ENCODE measurements around the gene PSMD14. TPM values are rescaled to one million over a fixed set of nuclear protein-coding genes. Genes with fewer than 3 reads are reported as not detected.

The PSMD14 gene
- total and polyA plus RNA-seq, 2 of the 13 experiments (the other 11 are each of a cell fraction or from before 2014, with no cell fraction given), result 60.6 to 149 TPM

GRCh38 chr2:161308178-161308955, at the start of gene PSMD14 (continued):
- TF ChIP-seq ARID3A (IDR thresholded peaks at IDR 0.05; ENCODE audit: low read depth, low read length) (peak; percentile 66), ZNF773 (CRISPR knock-in tag; IDR thresholded peaks at IDR 0.05; ENCODE audit: borderline replicate concordance) (0 out of 2 replicates have a peak, but pooled peaks have one; percentile 34), ZBTB14 (CRISPR knock-in tag; IDR thresholded peaks at IDR 0.05) (0 out of 2 replicates have a peak, but pooled peaks have one; percentile 20), TBP (CRISPR knock-in tag; IDR thresholded peaks at IDR 0.05) (no peak), KLF11 (CRISPR knock-in tag; IDR thresholded peaks at IDR 0.05) (0 out of 2 replicates have a peak, but pooled peaks have one; percentile 74), STAT6 (CRISPR knock-in tag; IDR thresholded peaks at IDR 0.05; ENCODE audit: borderline replicate concordance) (no peak; the same call in 1 of the 2 replicates), REST (IDR thresholded peaks at IDR 0.05; ENCODE audit: borderline replicate concordance in 1 of 2, low read depth in 1 of 2, low read length in 2 of 2) (peak in 1 of 2 experiments; percentile 55; a peak in 1 of 4 replicates), ZBTB1 (CRISPR knock-in tag; IDR thresholded peaks at IDR 0.05; ENCODE audit: borderline replicate concordance) (no peak), BRD4 (CRISPR knock-in tag; IDR thresholded peaks at IDR 0.05) (peak; percentile 57; the same call in 1 of the 2 replicates), ZBTB21 (CRISPR knock-in tag; IDR thresholded peaks at IDR 0.05) (no peak; the same call in 1 of the 2 replicates), PATZ1 (CRISPR knock-in tag; IDR thresholded peaks at IDR 0.05) (peak; percentile 39), RFX5 (IDR thresholded peaks at IDR 0.05; ENCODE audit: low read depth, low read length) (peak; percentile 52), ZNF234 (CRISPR knock-in tag; conservative IDR thresholded peaks at IDR 0.05) (peak; percentile 93; the same call in 1 of the 2 replicates), ELF3 (CRISPR knock-in tag; IDR thresholded peaks at IDR 0.05) (peak; percentile 97), ZFP36L2 (CRISPR knock-in tag; IDR thresholded peaks at IDR 0.05) (no peak), HOXA7 (CRISPR knock-in tag; IDR thresholded peaks at IDR 0.05) (no peak), GPN1 (CRISPR knock-in tag; IDR thresholded peaks at IDR 0.05; ENCODE audit: borderline replicate concordance) (no peak)

Data from HepG2 (cell line).